HEK293 (cell line): Measurements from ENCODE around the gene WDR53.

Experiments
- CTCF ChIA-PET: fragments of 350-600 bp; formaldehyde crosslinking; extraction: SDS; loops from one replicate; lab custom pipeline; 2021; ENCODE audit warnings: antibody characterized with exemption; lab: Yijun Ruan, JAX
- POLR2A ChIA-PET: fragments of 300-600 bp; formaldehyde crosslinking; extraction: SDS; loops from one replicate; lab custom pipeline; 2020; ENCODE audit warnings: antibody characterized with exemption, inconsistent platforms; lab: Yijun Ruan, JAX
- H3K27ac ChIP-seq: fragments of 200-500 bp; sonication (Bioruptor generic); 2 replicates; pipeline ENCODE4 v1.5.1; 2014; ENCODE audit warnings: low read depth, low read length, control low read depth, inconsistent platforms; ENCODE audit errors: extremely low read depth
- H3K36me3 ChIP-seq, 2 experiments: fragments of 200-500 bp in 1 of 2; sonication (Bioruptor generic) in 1 of 2; 1 replicate in 1 of 2; 2 replicates in 1 of 2; pipeline ENCODE4 v1.5.1; 2014 to 2017; ENCODE audit warnings: inconsistent platforms in 2 of 2, low read length in 2 of 2; ENCODE audit not compliant: control insufficient read depth in 2 of 2, insufficient read depth in 1 of 2
- H3K4me1 ChIP-seq: fragments of 200-500 bp; sonication (Bioruptor generic); 2 replicates; pipeline ENCODE4 v1.5.1; 2014; ENCODE audit warnings: mild to moderate bottlenecking, low read length, inconsistent platforms; ENCODE audit not compliant: control insufficient read depth, insufficient read depth
- H3K4me3 ChIP-seq: 2 replicates; pipeline ENCODE4 v1.5.1; 2011; ENCODE audit warnings: low read depth, mild to moderate bottlenecking, control low read depth, low read length, moderate library complexity
- H3K9me3 ChIP-seq: fragments of 200-500 bp; sonication (Bioruptor generic); 2 replicates; pipeline ENCODE4 v1.5.1; 2014; ENCODE audit warnings: low read depth, low read length, inconsistent platforms; ENCODE audit not compliant: control insufficient read depth, insufficient read depth
- ATF2 ChIP-seq: fragments of 450-650 bp; formaldehyde crosslinking; IDR thresholded peaks from 2 replicates; pipeline ENCODE4 v1.5.1; 2016; ENCODE audit warnings: missing biosample characterization, missing genetic modification characterization, low read depth
- BCL11A ChIP-seq: fragments of 450-650 bp; formaldehyde crosslinking; IDR thresholded peaks from 2 replicates; pipeline ENCODE4 v1.5.1; 2016; ENCODE audit warnings: low read depth, missing biosample characterization, missing genetic modification characterization
- CTCF ChIP-seq: fragments of 450-650 bp; formaldehyde crosslinking; IDR thresholded peaks from 2 replicates; pipeline ENCODE4 v1.5.1; 2016; ENCODE audit warnings: missing biosample characterization, missing genetic modification characterization
- PRDM1 ChIP-seq: fragments of 450-650 bp; formaldehyde crosslinking; IDR thresholded peaks from 2 replicates; pipeline ENCODE4; 2016; ENCODE audit warnings: missing biosample characterization, missing genetic modification characterization
- SETDB1 ChIP-seq: IDR thresholded peaks from one replicate; pipeline ENCODE4 v1.6.1; 2017; ENCODE audit warnings: mild to moderate bottlenecking, low read length, moderate library complexity, mixed read lengths; ENCODE audit not compliant: insufficient read length
- ZBTB7A ChIP-seq: fragments of 450-650 bp; formaldehyde crosslinking; IDR thresholded peaks from 2 replicates; pipeline ENCODE4 v1.5.1; 2016; ENCODE audit warnings: low read depth, missing biosample characterization, missing genetic modification characterization
- ZEB2 ChIP-seq: fragments of 450-650 bp; formaldehyde crosslinking; IDR thresholded peaks from 2 replicates; pipeline ENCODE4 v1.5.1; 2016; ENCODE audit warnings: missing biosample characterization, missing genetic modification characterization
- ZFHX2 ChIP-seq: fragments of 450-650 bp; formaldehyde crosslinking; conservative IDR thresholded peaks from 2 replicates; pipeline ENCODE4 v1.5.1; 2016; ENCODE audit warnings: missing biosample characterization, missing genetic modification characterization
- ZNF23 ChIP-seq: fragments of 450-650 bp; formaldehyde crosslinking; IDR thresholded peaks from 2 replicates; pipeline ENCODE4 v1.5.1; 2016; ENCODE audit warnings: missing biosample characterization, missing genetic modification characterization, borderline replicate concordance
- ZNF302 ChIP-seq: fragments of 450-650 bp; formaldehyde crosslinking; IDR thresholded peaks from 2 replicates; pipeline ENCODE4 v1.5.1; 2016; ENCODE audit warnings: missing biosample characterization, missing genetic modification characterization, low read depth
- ZNF311 ChIP-seq: fragments of 450-650 bp; formaldehyde crosslinking; IDR thresholded peaks from 2 replicates; pipeline ENCODE4 v1.5.1; 2017; ENCODE audit warnings: missing biosample characterization, missing genetic modification characterization, borderline replicate concordance
- ZNF404 ChIP-seq: fragments of 450-650 bp; formaldehyde crosslinking; IDR thresholded peaks from 2 replicates; pipeline ENCODE4 v1.5.1; 2017; ENCODE audit warnings: missing biosample characterization, missing genetic modification characterization
- ZNF416 ChIP-seq: fragments of 450-650 bp; formaldehyde crosslinking; IDR thresholded peaks from 2 replicates; pipeline ENCODE4 v1.5.1; 2016; ENCODE audit warnings: missing biosample characterization, missing genetic modification characterization
- ZNF473 ChIP-seq: fragments of 450-650 bp; formaldehyde crosslinking; IDR thresholded peaks from 2 replicates; pipeline ENCODE4 v1.5.1; 2017; ENCODE audit warnings: missing biosample characterization, missing genetic modification characterization
- ZNF48 ChIP-seq: fragments of 450-650 bp; formaldehyde crosslinking; IDR thresholded peaks from 2 replicates; pipeline ENCODE4 v1.5.1; 2016; ENCODE audit warnings: missing biosample characterization, missing genetic modification characterization
- ZNF610 ChIP-seq: fragments of 450-650 bp; formaldehyde crosslinking; IDR thresholded peaks from 2 replicates; pipeline ENCODE4 v1.5.1; 2016; ENCODE audit warnings: missing biosample characterization, missing genetic modification characterization, borderline replicate concordance
- ZNF645 ChIP-seq: fragments of 450-650 bp; formaldehyde crosslinking; IDR thresholded peaks from 2 replicates; pipeline ENCODE4; 2016; ENCODE audit warnings: missing biosample characterization, missing genetic modification characterization
- ZNF692 ChIP-seq: fragments of 450-650 bp; formaldehyde crosslinking; IDR thresholded peaks from 2 replicates; pipeline ENCODE4 v1.5.1; 2016; ENCODE audit warnings: missing biosample characterization, missing genetic modification characterization
- ZNF747 ChIP-seq: fragments of 450-650 bp; formaldehyde crosslinking; IDR thresholded peaks from 2 replicates; pipeline ENCODE4 v1.5.1; 2016; ENCODE audit warnings: missing biosample characterization, missing genetic modification characterization
- ZSCAN16 ChIP-seq: fragments of 450-650 bp; formaldehyde crosslinking; IDR thresholded peaks from 2 replicates; pipeline ENCODE4 v1.5.1; 2016; ENCODE audit warnings: missing biosample characterization, missing genetic modification characterization

WDR53 gene

GRCh38 chr3:196611761-196612483, 43.6 kb upstream of the WDR53 start (continued):
- no peak for TF ChIP-seq BCL11A
- TF ChIP-seq ZNF416 (tag by site-specific recombination): no peak

GRCh38 chr3:196609805-196610515, 41.6 kb upstream of the WDR53 start:
- no peaks in the 10 kb centered on the region for H3K36me3 ChIP-seq
- POLR2A ChIA-PET: interaction anchor here (0.6 kb wide), 1 partner anchor 130 kb away, joined by 5 read pairs; the partner anchor contains the start of gene PAK2
- CTCF ChIA-PET: interaction anchor here (0.6 to 2.4 kb wide), 20 partner anchors 13 to 1310 kb away, joined by 3 to 42 read pairs (median 4); no protein-coding TSS in a partner anchor
- no peak for TF ChIP-seq ZNF692
- TF ChIP-seq ATF2 (tag by site-specific recombination): no peak
- no peak for TF ChIP-seq ZNF302
- no peak for TF ChIP-seq ZNF473 (tag by site-specific recombination)
- TF ChIP-seq CTCF (tag by site-specific recombination): no peak
- TF ChIP-seq ZNF404: no peak
- TF ChIP-seq SETDB1: no peak
- TF ChIP-seq ZNF48 (tag by site-specific recombination): no peak
- no peak for TF ChIP-seq ZSCAN16 (tag by site-specific recombination)
- TF ChIP-seq ZNF23 (tag by site-specific recombination): no peak
- TF ChIP-seq ZNF747 (tag by site-specific recombination): no peak
- no peak for TF ChIP-seq ZNF311 (tag by site-specific recombination)
- no peak for TF ChIP-seq ZNF610
- TF ChIP-seq ZEB2 (tag by site-specific recombination): no peak
- no peak for TF ChIP-seq ZBTB7A (tag by site-specific recombination)
- TF ChIP-seq ZNF645 (tag by site-specific recombination): no peak
- no peak for TF ChIP-seq PRDM1
- no peak for TF ChIP-seq ZFHX2
- no peak overlapping the region for H3K4me3 ChIP-seq
- no peaks in the 10 kb centered on the region for H3K9me3 ChIP-seq
- no peaks in the 10 kb centered on the region for H3K4me1 ChIP-seq
- no peak overlapping the region for H3K27ac ChIP-seq
